Upper lobe of left lung (tissue), 6 donors: Measurements from ENCODE around the gene PCP2. TPM values are rescaled to one million over a fixed set of nuclear protein-coding genes. Genes with fewer than 3 reads are reported as not detected.

Experiments used
- ATAC-seq, 2 donors: fragments of 200-7000 bp; cut with Tn5 transposase; one replicate each; pipeline ENCODE4 v1.9.1; 2022; ENCODE audit warnings: mild to moderate bottlenecking in 2 of 2, moderate library complexity in 2 of 2; ENCODE audit not compliant: low FRiP score in 2 of 2
- DNase-seq, 2 donors: peaks; one replicate each; pipeline ENCODE4 v3.0.0-alpha.2; 2019 to 2020
- H3K27ac ChIP-seq, 4 donors: fragments of 200-600 bp; sonication (generic); one replicate each; pipeline ENCODE4 v1.5.1; 2016 to 2019
- H3K27me3 ChIP-seq, 4 donors: fragments of 200-600 bp; sonication (generic); one replicate each; pipeline ENCODE4 v1.5.1; 2017 to 2019
- H3K36me3 ChIP-seq, 4 donors: fragments of 200-600 bp; sonication (generic); one replicate each; pipeline ENCODE4 v1.5.1; 2016 to 2019
- H3K4me1 ChIP-seq, 4 donors: fragments of 200-600 bp; sonication (generic); one replicate each; pipeline ENCODE4 v1.5.1; 2018 to 2019
- H3K4me3 ChIP-seq, 4 donors: fragments of 200-600 bp; sonication (generic); one replicate each; pipeline ENCODE4 v1.5.1; 2017 to 2019; ENCODE audit warnings: mild to moderate bottlenecking in 2 of 4, moderate library complexity in 1 of 4
- H3K9me3 ChIP-seq, 4 donors: fragments of 200-600 bp; sonication (generic); one replicate each; pipeline ENCODE4 v1.5.1; 2018 to 2019
- CTCF ChIP-seq, 6 experiments: fragments of 450-650 bp in 4 of 6; fragments of 200-600 bp in 2 of 6; sonication (generic) in 2 of 6; IDR thresholded peaks; one replicate each; pipeline ENCODE4 v1.5.1; 2016 to 2019; ENCODE audit warnings: antibody characterized with exemption in 6 of 6
- EP300 ChIP-seq, 4 donors: sonication (generic); formaldehyde crosslinking; IDR thresholded peaks; one replicate each; pipeline ENCODE4 v1.5.1; 2017; ENCODE audit warnings: antibody characterized with exemption in 4 of 4, control low read depth in 2 of 4
- POLR2A ChIP-seq, 4 donors: fragments of 450-650 bp; IDR thresholded peaks; one replicate each; pipeline ENCODE4 v1.5.1; 2016 to 2017; ENCODE audit warnings: antibody characterized with exemption in 4 of 4, mild to moderate bottlenecking in 2 of 4
- POLR2AphosphoS5 ChIP-seq, 2 donors: sonication (generic); formaldehyde crosslinking; IDR thresholded peaks; one replicate each; pipeline ENCODE4 v1.5.1; 2017; ENCODE audit warnings: antibody characterized with exemption in 2 of 2
- WGBS, 2 donors: methylation state at CpG; one replicate each; pipeline ENCODE4 v1.1.5; 2017 to 2018; 5-methylcytosine and 5-hydroxymethylcytosine counted together
- total RNA-seq, 6 donors: library from RNA; depleted of rRNA in 4 of 6; stranded (reverse); fragments of >200 nt in 4 of 6; gene quantifications; one replicate each; pipeline versions ENCODE4 v1.1.0 to v1.2.1, GENCODE V29; 2016 to 2021
- donor health status: DM: no; HTN: no; CAD: no; lungs with moderate emphysema.
- donor health status: DM: no; HTN: yes; CAD: no; lungs with severe emphysema.

PCP2 gene
- total RNA-seq, 6 donors from 2014 or later, result 2.3 to 21.0 (median 3.3) TPM; not detected in 1

- DNase-seq (no peak), ATAC-seq (no peak)
- no peak for TF ChIP-seq EP300 (IDR thresholded peaks at IDR 0.05)
- no peak for TF ChIP-seq CTCF (IDR thresholded peaks at IDR 0.05)
- no peak for TF ChIP-seq POLR2A (IDR thresholded peaks at IDR 0.05)
- no peak for TF ChIP-seq POLR2AphosphoS5 (IDR thresholded peaks at IDR 0.05)
- H3K36me3 ChIP-seq, result no peaks in the 10 kb centered on the region
- 39 to 46% methylated on average over 6 to 8 of the region's 9 CpGs for WGBS, 2 donors
- peak overlapping the region in 2 of 4 donors; percentile 5 to 20 for H3K4me3 ChIP-seq
- no peaks in the 10 kb centered on the region for H3K9me3 ChIP-seq
- H3K27me3 ChIP-seq, result no peaks in the 10 kb centered on the region
- H3K27ac ChIP-seq, result peak overlapping the region in 2 of 4 donors; percentile 30 to 54
- peaks cover 0 to 18% (median 0%) of the 10 kb centered on the region in 4 donors for H3K4me1 ChIP-seq
These were observed 36.1 kb upstream of the PCP2 start for GRCh38 chr19:7669641-7670040.

- DNase-seq (no peak), ATAC-seq (no peak)
- 64 to 67% methylated on average over 1 to 9 of the region's 9 CpGs for WGBS, 2 donors
- no peaks in the 10 kb centered on the region for H3K36me3 ChIP-seq
- no peaks in the 10 kb centered on the region for H3K9me3 ChIP-seq
- no peaks in the 10 kb centered on the region for H3K27me3 ChIP-seq
- peaks cover 0 to 12% (median 0%) of the 10 kb centered on the region in 4 donors for H3K4me1 ChIP-seq
- peak within 1 kb of the TSS in 2 of 4 donors; percentile 5 to 20 for H3K4me3 ChIP-seq
- H3K27ac ChIP-seq, result peak within 1 kb of the TSS in 2 of 4 donors; percentile 30 to 54
- TF ChIP-seq POLR2A (IDR thresholded peaks at IDR 0.05) (no peak), EP300 (IDR thresholded peaks at IDR 0.05) (no peak), POLR2AphosphoS5 (IDR thresholded peaks at IDR 0.05) (no peak), CTCF (IDR thresholded peaks at IDR 0.05) (no peak)
These were observed 35.3 kb upstream of the PCP2 start, which contains the start of gene RETN for GRCh38 chr19:7668842-7669241. RETN (plus strand) TSS chr19:7669049; CDS start chr19:7669327, 278 bp downstream.

GRCh38 chr19:7665076-7665475, 31.6 kb upstream of the PCP2 start:
- Histone ChIP-seq H3K4me3 (no peak overlapping the region), H3K27ac (no peak overlapping the region), H3K36me3 (no peaks in the 10 kb centered on the region), H3K9me3 (no peaks in the 10 kb centered on the region), H3K4me1 (peaks cover 0 to 11% (median 0%) of the 10 kb centered on the region in 4 donors), H3K27me3 (no peaks in the 10 kb centered on the region)
- DNase-seq (no peak), ATAC-seq (no peak)
- 54 to 57% methylated on average over 4 of the region's 4 CpGs for WGBS, 2 donors
- TF ChIP-seq EP300 (IDR thresholded peaks at IDR 0.05), result no peak
- no peak for TF ChIP-seq CTCF (IDR thresholded peaks at IDR 0.05)
- no peak for TF ChIP-seq POLR2A (IDR thresholded peaks at IDR 0.05)
- no peak for TF ChIP-seq POLR2AphosphoS5 (IDR thresholded peaks at IDR 0.05)

- peaks cover 0 to 6% (median under 1%) of the 10 kb centered on the region in 4 donors for H3K4me1 ChIP-seq
- TF ChIP-seq POLR2A (IDR thresholded peaks at IDR 0.05) (no peak), EP300 (IDR thresholded peaks at IDR 0.05) (no peak), CTCF (IDR thresholded peaks at IDR 0.05) (no peak), POLR2AphosphoS5 (IDR thresholded peaks at IDR 0.05) (no peak)
- WGBS, 2 donors, result 83 to 85% methylated on average over 7 of the region's 7 CpGs
- no peaks in the 10 kb centered on the region for H3K27me3 ChIP-seq
- H3K36me3 ChIP-seq, result no peaks in the 10 kb centered on the region
- no peak overlapping the region for H3K4me3 ChIP-seq
- no peaks in the 10 kb centered on the region for H3K9me3 ChIP-seq
- ATAC-seq (no peak), DNase-seq (no peak)
- H3K27ac ChIP-seq, result no peak overlapping the region
These were observed 30.2 kb upstream of the PCP2 start for GRCh38 chr19:7663706-7664105.

GRCh38 chr19:7662657-7663056, 29.1 kb upstream of the PCP2 start:
- H3K4me3 ChIP-seq, result no peak overlapping the region
- no peaks in the 10 kb centered on the region for H3K27me3 ChIP-seq
- H3K27ac ChIP-seq, result no peak overlapping the region
- no peaks in the 10 kb centered on the region for H3K36me3 ChIP-seq
- TF ChIP-seq EP300 (IDR thresholded peaks at IDR 0.05), result no peak
- TF ChIP-seq POLR2AphosphoS5 (IDR thresholded peaks at IDR 0.05), result no peak
- TF ChIP-seq CTCF (IDR thresholded peaks at IDR 0.05), result no peak
- TF ChIP-seq POLR2A (IDR thresholded peaks at IDR 0.05), result no peak
- H3K4me1 ChIP-seq, result peaks cover 0 to 13% (median 7%) of the 10 kb centered on the region in 4 donors
- DNase-seq, result no peak
- WGBS, 2 donors, result 87 to 92% methylated on average over 14 of the region's 14 CpGs
- no peaks in the 10 kb centered on the region for H3K9me3 ChIP-seq
- no peak for ATAC-seq
